Uterus (tissue), 2 donors: ENCODE results near the gene PCED1B.

Experiments used
- CTCF ChIP-seq, 4 experiments: fragments of 200-600 bp in 2 of 4; fragments of 450-650 bp in 2 of 4; sonication (generic) in 2 of 4; IDR thresholded peaks; one replicate each; pipeline ENCODE4 v1.5.1; 2016 to 2019; ENCODE audit warnings: antibody characterized with exemption in 4 of 4, mild to moderate bottlenecking in 2 of 4, moderate library complexity in 1 of 4
- POLR2A ChIP-seq, 2 donors: fragments of 450-650 bp; IDR thresholded peaks; one replicate each; pipeline ENCODE4 v1.6.1; 2016; ENCODE audit warnings: antibody characterized with exemption in 2 of 2, mild to moderate bottlenecking in 1 of 2, moderate library complexity in 1 of 2

- TF ChIP-seq POLR2A (IDR thresholded peaks at IDR 0.05) (no peak), CTCF (IDR thresholded peaks at IDR 0.05) (no peak)
These were observed 30.9 kb upstream of the PCED1B start for GRCh38 chr12:47048541-47048940.
